GM21717 (cell line): ENCODE results near the gene GEMIN2.
"Not testable (repeated sequence)": the region's sequence is repeated elsewhere in the genome, so short reads cannot be mapped to it uniquely, and the experiment has no call there.

Experiments used
- ATAC-seq: cut with Tn5 transposase; IDR thresholded peaks from one replicate; pipeline ENCODE4 v1.9.1; 2021; ENCODE audit warnings: mild to moderate bottlenecking, moderate library complexity; ENCODE audit not compliant: unreplicated experiment

The GEMIN2 gene

DNA sequence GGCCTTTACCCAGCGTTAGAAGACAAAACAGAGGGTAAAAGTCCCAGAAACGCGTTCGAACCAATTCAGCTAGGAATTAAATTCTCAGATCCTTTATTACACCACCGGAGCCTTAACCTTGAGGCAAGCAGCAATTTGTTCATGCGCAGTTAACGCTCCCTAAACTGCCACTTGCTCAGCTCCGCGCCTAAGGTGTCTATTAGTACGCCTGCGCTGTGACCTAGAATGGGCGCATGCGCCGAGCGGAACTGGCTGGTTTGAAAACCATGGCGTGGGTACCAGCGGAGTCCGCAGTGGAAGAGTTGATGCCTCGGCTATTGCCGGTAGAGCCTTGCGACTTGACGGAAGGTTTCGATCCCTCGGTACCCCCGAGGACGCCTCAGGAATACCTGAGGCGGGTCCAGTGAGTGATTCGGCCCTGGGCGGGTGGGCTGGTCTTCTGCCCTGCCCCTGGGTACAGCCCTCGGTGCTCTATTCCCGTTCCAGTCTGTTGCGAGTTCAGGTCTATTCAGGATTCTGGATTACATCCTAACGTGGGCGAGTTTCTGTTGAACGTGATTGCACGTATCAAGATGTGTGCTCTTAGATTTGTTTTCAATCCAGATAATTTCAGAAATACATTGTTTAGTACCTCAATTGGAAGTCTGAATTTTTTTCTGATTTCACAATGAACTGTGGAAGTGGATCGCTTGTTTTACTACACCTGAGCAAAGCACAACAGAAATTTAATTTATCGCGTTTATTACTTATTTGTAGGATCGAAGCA lies at the start of gene GEMIN2:
Gene GEMIN2, plus strand, starts transcription at position 251 of the 766 bp plus-strand sequence. Its CDS starts 16 bp downstream, at position 267.
- peak; percentile 81 for ATAC-seq

DNA sequence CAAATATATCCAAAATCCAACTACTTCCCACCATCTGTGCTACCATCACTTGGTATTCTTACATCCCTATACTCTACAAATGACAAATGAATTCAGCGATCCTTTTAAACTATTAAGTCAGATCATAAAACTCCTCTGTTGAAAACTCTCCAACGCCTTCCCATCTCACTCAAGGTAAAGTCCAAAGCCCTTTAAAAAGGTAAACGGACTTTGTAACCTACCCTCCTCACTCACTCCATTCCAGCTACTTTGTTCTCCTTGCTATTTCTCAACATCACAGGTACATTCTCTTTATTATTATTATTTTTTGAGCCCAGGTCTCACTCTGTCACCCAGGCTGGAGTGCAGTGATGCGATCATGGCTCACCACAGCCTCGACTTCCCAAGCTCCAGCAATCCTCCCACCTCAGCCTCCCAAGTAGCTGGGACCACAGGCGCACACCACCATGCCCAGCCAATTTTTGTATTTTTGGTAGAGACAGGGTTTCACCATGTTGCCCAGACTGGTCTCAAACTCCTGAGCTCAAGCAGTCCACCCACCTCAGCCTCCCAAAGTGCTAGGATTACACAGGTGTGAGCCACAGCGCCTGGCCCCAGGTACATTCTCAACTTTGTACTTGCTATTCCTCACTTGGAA lies 44.8 kb upstream of the GEMIN2 start:
- not testable (repeated sequence) for ATAC-seq

DNA sequence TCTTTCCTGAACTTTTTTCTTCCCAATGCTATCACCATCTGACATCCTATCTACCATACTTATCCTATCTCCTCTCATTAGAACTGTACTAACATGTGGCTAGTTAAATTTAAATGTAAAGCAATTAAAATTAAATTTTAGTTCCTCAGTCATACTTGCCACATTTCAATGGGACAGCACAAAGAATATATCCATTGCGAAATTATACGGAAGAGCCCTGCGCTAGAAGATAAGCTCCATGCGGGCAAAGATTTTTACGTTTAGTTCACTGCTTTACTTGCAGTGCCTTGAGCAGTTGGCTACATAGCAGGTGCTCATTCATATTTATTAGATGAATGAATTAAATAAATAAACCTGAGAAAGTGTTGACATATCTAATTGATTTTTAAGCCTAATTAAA lies 44.2 kb upstream of the GEMIN2 start:
- no peak for ATAC-seq

DNA sequence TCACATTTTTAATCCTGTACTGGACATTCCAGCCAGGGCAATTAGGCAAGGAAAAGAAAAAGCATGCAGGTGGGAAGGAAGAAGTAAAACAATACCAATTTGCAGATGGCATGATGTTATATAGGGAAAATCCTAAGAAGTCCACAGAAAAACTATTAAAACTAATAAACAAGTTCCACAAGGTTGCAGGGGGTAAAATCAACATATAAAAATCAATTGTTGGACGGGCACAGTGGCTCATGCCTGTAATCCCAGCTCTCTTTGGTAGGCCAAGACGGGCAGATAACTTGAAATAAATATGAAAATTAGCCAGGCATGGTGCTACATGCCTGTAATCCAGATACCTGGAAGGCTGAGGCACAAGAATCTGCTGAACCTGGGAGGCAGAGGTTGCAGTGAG lies 43.0 kb upstream of the GEMIN2 start:
- ATAC-seq, result no peak

DNA sequence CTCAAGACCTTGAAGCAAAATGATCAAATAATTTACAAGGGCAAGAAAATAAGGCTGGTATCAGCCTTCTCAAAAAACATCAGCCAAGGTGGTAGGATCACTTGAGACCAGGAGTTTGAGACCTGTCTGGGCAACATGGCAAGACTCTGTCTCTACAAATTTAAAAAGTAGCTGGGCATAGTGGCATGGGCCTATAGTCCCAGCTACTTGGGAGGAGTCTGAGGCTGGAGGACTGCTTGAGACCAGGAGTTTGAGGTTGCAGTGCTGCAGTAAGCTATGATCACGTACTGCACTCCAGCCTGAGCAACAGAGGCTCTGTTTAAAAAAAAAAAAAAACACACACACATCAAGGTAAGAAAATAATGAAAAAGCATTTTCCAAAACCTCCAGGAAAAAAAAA lies 33.2 kb upstream of the GEMIN2 start:
- no peak for ATAC-seq

DNA sequence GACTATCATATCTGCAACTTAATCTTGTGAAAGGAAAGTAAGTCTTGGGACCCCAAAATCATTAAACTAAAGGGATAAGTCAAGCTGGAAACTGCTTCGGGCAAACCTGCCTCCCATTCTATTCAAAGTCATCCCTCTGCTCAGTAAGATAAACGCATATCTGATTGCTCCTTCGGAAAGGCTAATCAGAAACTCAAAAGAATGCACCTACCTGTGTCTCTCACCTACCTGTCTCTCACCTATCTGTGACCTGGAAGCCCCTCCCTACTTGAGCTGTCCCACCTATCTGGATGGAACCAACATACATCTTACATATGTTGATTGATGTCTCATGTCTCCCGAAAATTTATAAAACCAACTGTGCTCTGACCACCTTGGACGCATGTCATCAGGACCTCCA lies 31.0 kb upstream of the GEMIN2 start:
- ATAC-seq, result no peak

DNA sequence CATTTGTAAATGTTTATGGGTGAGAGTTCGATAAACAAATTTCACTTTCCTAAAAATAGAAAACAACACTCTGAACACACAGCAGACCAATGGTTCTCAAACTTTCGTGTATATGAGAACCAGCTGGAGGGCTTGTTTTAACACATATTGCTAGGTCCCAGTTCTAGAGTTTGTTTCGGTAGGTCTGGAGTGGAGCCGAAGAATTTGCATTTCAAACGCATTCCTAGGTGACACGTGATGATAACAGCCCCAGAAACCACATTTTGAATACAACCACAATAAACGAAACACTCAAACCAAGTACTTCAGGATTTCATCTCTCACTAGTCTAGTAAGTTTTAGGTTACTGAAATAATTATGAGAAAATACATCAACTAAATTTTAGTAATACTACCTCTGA lies 28.2 kb upstream of the GEMIN2 start:
- ATAC-seq, result no peak

GRCh38 chr14:39087493-39087892 lies 26.6 kb upstream of the GEMIN2 start:
- ATAC-seq, result no peak

GRCh38 chr14:39090548-39091111 lies 23.5 kb upstream of the GEMIN2 start:
- no peak for ATAC-seq

DNA sequence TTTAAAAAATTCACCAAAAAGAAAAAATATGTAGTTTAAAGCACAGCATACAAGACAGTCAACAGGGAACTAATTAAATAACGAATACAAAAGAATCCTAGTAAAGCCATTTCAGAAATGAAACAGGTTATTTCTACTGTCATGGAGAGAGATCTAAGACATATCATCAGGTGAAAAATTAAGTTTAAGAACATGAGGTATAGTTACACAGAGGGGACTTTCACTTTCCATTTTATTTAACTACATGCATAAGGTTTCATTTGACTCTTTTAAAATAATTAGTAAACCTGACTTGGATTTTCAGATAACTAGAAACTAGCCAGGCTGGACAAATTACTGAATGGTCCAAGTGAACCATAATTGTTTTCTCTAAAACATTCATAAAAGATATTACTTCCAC lies 22.4 kb upstream of the GEMIN2 start:
- no peak for ATAC-seq

- no peak for ATAC-seq
Measured at GRCh38 chr14:39094515-39094914, 19.6 kb upstream of the GEMIN2 start.

GRCh38 chr14:39097159-39097558 lies 17.0 kb upstream of the GEMIN2 start:
- no peak for ATAC-seq

GRCh38 chr14:39099215-39099614 lies 14.9 kb upstream of the GEMIN2 start:
- not testable (repeated sequence) for ATAC-seq

GRCh38 chr14:39099748-39100147 lies 14.4 kb upstream of the GEMIN2 start:
- ATAC-seq, result no peak

- ATAC-seq, result peak; percentile 22
Measured at GRCh38 chr14:39102265-39102968, 11.7 kb upstream of the GEMIN2 start.

GRCh38 chr14:39102969-39103957 lies 10.9 kb upstream of the GEMIN2 start, which contains the start of gene SEC23A:
TSS of gene SEC23A (minus strand) at chr14:39103235. CDS start at chr14:39096118, 7,117 bp downstream.
- peak; percentile 88 for ATAC-seq

- not testable (repeated sequence) for ATAC-seq
Measured at GRCh38 chr14:39104078-39104801, 9.9 kb upstream of the GEMIN2 start.

- ATAC-seq, result peak; percentile 29
Measured at GRCh38 chr14:39107591-39107996, 6.5 kb upstream of the GEMIN2 start.

- no peak for ATAC-seq
Measured at GRCh38 chr14:39108791-39109190, 5.3 kb upstream of the GEMIN2 start.
